Central memory CD8-positive, alpha-beta T cell (primary cell): ENCODE measurements around the gene ELAVL2.

Experiments
- ATAC-seq: fragments of 150-1000 bp; cut with Tn5 transposase; replicated peaks from 2 replicates; pipeline ENCODE4 v1.10.0; 2022; ENCODE audit warnings: mild to moderate bottlenecking, moderate FRiP score, moderate number of reproducible peaks; ENCODE audit not compliant: poor library complexity, severe bottlenecking; ENCODE audit errors: extremely low read depth
- DNase-seq, 2 donors: peaks; one replicate each; pipeline ENCODE4 v3.0.0; 2021; ENCODE audit warnings: low spot score in 2 of 2
- H3K27ac Mint-ChIP-seq: one replicate; pipeline ENCODE4 v1.8.0; 2022; ENCODE audit warnings: low read depth, mild to moderate bottlenecking, moderate library complexity, mixed read lengths
- H3K27me3 Mint-ChIP-seq: one replicate; pipeline ENCODE4 v1.8.0; 2022; ENCODE audit warnings: mixed read lengths
- H3K36me3 Mint-ChIP-seq: one replicate; pipeline ENCODE4 v1.8.0; 2022; ENCODE audit warnings: mild to moderate bottlenecking, moderate library complexity, mixed read lengths; ENCODE audit not compliant: insufficient read depth
- H3K4me1 Mint-ChIP-seq: one replicate; pipeline ENCODE4 v1.8.0; 2022; ENCODE audit warnings: mixed read lengths
- H3K4me3 Mint-ChIP-seq: one replicate; pipeline ENCODE4 v1.8.0; 2022; ENCODE audit warnings: mild to moderate bottlenecking, moderate library complexity, mixed read lengths
- H3K9me3 Mint-ChIP-seq: one replicate; pipeline ENCODE4 v1.8.0; 2022; ENCODE audit warnings: mixed read lengths

The ELAVL2 gene

DNA sequence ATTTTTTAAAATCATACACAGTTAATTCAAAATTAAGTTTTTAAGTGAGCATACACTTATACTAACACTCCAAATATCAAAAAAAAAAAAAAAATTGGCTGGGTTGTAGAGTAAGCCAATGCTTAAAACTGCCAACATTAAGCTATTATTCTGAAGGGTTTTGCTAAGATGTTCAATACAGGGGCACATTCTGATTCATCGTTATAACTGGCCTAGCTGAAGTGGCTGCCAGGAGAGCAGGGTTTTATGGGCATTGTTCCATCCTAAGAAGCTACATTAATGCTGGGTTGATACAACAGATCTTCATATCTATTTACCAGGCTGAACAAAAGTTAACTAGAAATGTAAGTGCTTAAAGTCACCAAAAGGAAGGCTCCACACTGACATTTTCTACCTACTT, 13.4 kb downstream of the ELAVL2 start:
- Mint-ChIP-seq H3K9me3 (peaks cover 12% of the 10 kb centered on the region), H3K27ac (no peak overlapping the region), H3K4me1 (no peaks in the 10 kb centered on the region), H3K4me3 (no peak overlapping the region), H3K27me3 (no peaks in the 10 kb centered on the region), H3K36me3 (no peaks in the 10 kb centered on the region)
- ATAC-seq (no peak), DNase-seq (no peak)

DNA sequence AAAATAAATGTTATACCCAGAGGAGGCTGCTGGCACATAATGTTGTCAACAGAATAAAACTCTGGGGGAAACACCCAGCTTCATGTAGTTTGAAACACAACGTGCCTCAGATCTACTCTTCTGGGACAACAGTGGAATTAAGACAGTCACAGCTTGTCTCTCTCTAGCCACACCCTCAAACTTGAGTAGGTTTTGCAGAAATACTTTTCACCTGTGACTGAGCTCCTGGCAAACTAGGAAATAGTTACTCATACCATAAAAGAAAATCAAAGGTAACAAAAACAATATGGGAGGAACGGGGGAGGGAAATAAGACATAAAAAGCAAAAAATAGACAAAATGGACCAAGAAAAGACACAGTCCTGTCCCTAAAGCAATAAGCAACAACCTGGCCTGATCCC, 14.4 kb downstream of the ELAVL2 start:
- no peak for DNase-seq
- H3K4me3 Mint-ChIP-seq = no peak overlapping the region
- no peak for ATAC-seq
- no peak overlapping the region for H3K27ac Mint-ChIP-seq
- H3K27me3 Mint-ChIP-seq = no peaks in the 10 kb centered on the region
- peaks cover 12% of the 10 kb centered on the region for H3K9me3 Mint-ChIP-seq
- no peaks in the 10 kb centered on the region for H3K36me3 Mint-ChIP-seq
- no peaks in the 10 kb centered on the region for H3K4me1 Mint-ChIP-seq

DNA sequence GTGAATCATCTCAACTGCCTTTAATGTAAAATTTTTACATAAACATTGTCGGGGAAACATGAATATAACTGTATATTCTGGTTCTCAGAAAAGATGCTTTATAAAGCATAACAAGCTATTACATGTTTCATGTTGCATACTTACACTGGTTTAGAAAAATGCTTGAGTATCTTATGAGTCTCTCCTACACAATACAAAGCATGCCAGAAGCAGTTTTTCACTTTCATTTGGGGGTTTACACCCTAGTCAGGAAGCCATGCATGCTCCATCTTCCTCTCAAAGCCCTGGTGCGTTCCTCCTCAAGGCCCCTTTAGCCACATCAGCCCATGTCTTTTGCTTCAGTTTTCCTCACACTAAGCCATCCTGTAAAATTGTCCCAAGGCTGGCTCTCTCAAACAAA, 22.8 kb downstream of the ELAVL2 start:
- no peak for ATAC-seq
- no peak for DNase-seq
- H3K27me3 Mint-ChIP-seq = no peaks in the 10 kb centered on the region
- no peak overlapping the region for H3K4me3 Mint-ChIP-seq
- no peaks in the 10 kb centered on the region for H3K36me3 Mint-ChIP-seq
- no peaks in the 10 kb centered on the region for H3K4me1 Mint-ChIP-seq
- H3K9me3 Mint-ChIP-seq = peaks cover 12% of the 10 kb centered on the region
- H3K27ac Mint-ChIP-seq = no peak overlapping the region

DNA sequence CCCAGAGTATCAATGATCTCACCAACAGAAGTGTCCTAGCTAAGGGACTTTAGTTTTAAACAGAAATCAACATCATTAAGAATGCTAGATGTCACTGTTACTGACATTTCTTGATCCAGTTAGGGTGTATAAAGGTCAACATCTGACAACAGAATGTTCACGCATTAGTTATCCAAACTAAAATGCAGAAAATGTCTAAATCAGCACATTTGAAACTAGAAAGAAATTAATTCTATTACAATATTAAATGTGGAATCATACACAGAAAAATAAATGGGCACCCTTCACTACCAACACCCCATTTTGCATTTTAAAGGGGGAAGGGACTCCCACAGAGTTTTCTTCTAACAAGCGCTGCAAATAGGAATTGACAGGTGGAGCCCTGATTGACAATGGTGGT, 24.5 kb downstream of the ELAVL2 start:
- ATAC-seq = no peak
- Mint-ChIP-seq H3K27me3 (no peaks in the 10 kb centered on the region), H3K9me3 (peaks cover 16% of the 10 kb centered on the region), H3K4me1 (no peaks in the 10 kb centered on the region), H3K36me3 (no peaks in the 10 kb centered on the region), H3K4me3 (no peak overlapping the region), H3K27ac (no peak overlapping the region)
- DNase-seq = no peak

DNA sequence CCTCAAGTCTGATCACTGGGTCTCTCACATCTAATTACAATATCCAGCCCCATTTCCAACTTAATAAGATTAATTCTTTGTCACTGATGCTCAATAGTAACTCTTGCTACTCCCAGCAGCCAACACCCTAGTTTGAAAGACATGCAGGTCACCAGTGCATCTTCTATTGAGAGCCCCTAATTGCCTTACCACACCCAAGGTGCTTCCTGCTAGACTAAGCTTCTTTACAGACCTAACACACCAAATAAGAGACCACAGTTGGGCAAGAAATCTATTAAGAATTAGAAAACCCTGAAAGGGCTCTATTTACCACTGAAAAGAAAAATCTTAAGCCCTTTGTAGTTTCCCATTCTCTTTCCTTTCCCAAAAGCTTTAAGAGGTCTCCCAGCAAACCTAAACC, 26.5 kb downstream of the ELAVL2 start:
- H3K36me3 Mint-ChIP-seq = no peaks in the 10 kb centered on the region
- no peak for ATAC-seq
- H3K27ac Mint-ChIP-seq = no peak overlapping the region
- H3K9me3 Mint-ChIP-seq = peaks cover 16% of the 10 kb centered on the region
- DNase-seq = no peak
- no peak overlapping the region for H3K4me3 Mint-ChIP-seq
- no peaks in the 10 kb centered on the region for H3K27me3 Mint-ChIP-seq
- H3K4me1 Mint-ChIP-seq = no peaks in the 10 kb centered on the region

DNA sequence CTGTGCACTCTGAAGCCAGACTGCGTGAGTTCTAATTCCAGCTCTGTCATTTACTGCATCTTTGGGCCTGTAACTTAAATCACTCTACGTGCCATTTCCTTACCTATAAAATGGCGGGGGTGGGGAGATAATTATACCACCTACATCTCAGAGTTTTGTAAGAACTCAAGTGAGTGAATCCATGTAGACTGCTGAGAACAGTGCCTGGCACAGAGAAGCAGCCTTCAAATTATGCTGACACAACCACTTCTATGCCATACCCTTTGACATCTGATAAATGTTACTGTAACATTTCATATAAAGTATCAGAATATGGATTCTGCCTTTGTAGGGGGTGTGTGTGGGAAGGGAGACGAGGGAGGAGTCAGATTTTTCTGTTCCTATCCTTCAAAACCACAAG, 27.7 kb downstream of the ELAVL2 start:
- no peaks in the 10 kb centered on the region for H3K4me1 Mint-ChIP-seq
- no peak overlapping the region for H3K27ac Mint-ChIP-seq
- H3K9me3 Mint-ChIP-seq = peaks cover 10% of the 10 kb centered on the region
- no peaks in the 10 kb centered on the region for H3K27me3 Mint-ChIP-seq
- no peaks in the 10 kb centered on the region for H3K36me3 Mint-ChIP-seq
- H3K4me3 Mint-ChIP-seq = no peak overlapping the region
- no peak for ATAC-seq
- DNase-seq = no peak

DNA sequence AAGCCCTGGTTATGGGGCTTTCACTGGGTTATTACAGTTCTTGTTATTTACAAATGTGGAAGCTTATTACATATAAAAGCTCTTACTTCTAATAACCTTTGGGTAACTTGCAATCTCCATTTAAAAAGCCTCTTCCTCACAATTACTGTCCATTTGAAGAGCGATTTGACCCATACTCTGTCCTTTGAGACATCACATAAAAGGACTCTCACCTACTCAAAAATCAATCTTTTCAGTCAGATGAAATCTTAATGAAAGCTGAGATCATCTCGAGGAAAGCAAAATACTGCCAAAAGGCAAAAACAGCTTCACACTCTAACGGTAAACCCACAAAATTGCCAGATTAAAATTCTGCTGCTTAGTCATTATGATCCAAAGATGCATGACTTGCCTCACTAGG, 29.8 kb downstream of the ELAVL2 start:
- no peaks in the 10 kb centered on the region for H3K36me3 Mint-ChIP-seq
- peaks cover 6% of the 10 kb centered on the region for H3K9me3 Mint-ChIP-seq
- ATAC-seq (no peak), DNase-seq (no peak)
- H3K27ac Mint-ChIP-seq = no peak overlapping the region
- H3K27me3 Mint-ChIP-seq = no peaks in the 10 kb centered on the region
- H3K4me1 Mint-ChIP-seq = no peaks in the 10 kb centered on the region
- no peak overlapping the region for H3K4me3 Mint-ChIP-seq

DNA sequence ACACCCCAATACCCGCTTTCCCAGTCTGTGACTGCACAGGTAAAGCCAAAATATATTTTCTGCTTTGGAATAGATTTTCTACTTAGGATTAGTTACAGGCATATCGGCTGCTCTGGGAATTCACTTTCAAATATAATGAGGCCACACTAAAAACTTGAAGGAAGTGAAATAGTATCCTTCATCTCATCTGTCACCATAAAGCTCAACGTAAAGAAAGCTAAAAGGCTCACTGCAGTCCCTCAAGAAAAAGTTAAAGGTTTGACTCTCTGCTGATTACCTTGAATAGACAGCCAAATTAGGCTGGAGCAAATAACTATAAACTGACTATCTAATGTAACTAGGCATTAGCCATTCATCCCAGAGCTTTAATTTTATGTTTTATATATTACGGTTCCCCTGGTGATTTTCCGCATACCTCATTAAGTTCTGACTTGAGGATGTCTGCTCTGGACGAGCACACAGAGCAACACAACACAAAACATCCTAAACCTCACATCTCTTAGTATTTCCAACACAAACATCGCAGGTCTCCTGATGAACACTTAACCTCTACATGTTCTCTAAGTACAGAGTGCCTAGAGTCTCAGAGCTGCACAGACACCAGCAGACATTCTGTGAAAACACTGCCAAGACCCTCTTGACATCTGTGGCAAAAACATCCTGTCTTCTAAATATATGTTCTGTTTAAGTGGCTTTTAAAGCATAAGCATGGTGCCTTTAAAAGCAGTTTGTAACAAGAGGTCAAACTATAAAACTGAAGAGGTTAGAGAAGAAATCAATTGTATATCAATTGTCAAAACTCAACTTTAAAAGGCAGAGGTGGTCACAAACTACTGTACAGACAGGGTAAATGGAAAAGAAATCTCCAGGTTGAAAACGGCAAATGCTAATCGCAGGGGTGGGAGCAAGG, 35.4 kb downstream of the ELAVL2 start:
- H3K4me1 Mint-ChIP-seq = no peaks in the 10 kb centered on the region
- no peaks in the 10 kb centered on the region for H3K9me3 Mint-ChIP-seq
- H3K4me3 Mint-ChIP-seq = no peak overlapping the region
- ATAC-seq (no peak), DNase-seq (no peak)
- no peaks in the 10 kb centered on the region for H3K27me3 Mint-ChIP-seq
- H3K36me3 Mint-ChIP-seq = no peaks in the 10 kb centered on the region
- H3K27ac Mint-ChIP-seq = no peak overlapping the region

DNA sequence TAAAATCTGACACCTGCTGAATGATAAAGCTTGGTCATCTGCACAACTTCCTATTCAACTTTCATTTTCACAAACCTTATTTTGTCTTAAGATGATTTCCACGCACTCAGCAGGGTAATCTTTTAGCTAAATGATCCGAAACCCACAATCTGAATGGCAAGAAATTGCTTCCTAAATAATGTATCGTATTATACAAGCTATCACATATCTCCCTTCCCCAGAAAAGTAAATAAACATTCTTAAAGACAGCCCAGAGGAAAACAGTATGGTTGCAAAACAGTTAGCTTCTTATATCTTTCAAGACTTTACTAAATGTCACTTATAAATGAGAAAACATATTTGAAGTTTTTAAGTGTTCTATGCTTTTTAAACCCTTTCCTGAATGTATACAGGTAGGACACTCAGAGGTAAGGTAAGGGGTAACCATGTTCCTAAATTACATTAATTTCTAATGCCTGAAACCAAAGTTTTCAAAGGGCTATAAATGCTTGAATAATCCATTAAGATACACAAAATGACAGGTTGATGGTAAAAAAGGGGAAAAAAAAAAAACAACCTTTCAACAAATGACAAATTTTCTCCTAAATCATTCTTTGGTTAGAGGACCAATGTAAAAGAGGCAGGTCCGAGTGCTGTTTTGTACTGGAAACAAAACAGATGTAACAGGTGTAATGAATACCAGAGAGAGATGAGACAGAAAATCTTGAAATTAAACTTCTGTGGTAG, 36.3 kb downstream of the ELAVL2 start:
- DNase-seq (no peak), ATAC-seq (no peak)
- H3K36me3 Mint-ChIP-seq = no peaks in the 10 kb centered on the region
- no peaks in the 10 kb centered on the region for H3K9me3 Mint-ChIP-seq
- H3K27ac Mint-ChIP-seq = no peak overlapping the region
- no peaks in the 10 kb centered on the region for H3K27me3 Mint-ChIP-seq
- H3K4me3 Mint-ChIP-seq = no peak overlapping the region
- H3K4me1 Mint-ChIP-seq = no peaks in the 10 kb centered on the region

DNA sequence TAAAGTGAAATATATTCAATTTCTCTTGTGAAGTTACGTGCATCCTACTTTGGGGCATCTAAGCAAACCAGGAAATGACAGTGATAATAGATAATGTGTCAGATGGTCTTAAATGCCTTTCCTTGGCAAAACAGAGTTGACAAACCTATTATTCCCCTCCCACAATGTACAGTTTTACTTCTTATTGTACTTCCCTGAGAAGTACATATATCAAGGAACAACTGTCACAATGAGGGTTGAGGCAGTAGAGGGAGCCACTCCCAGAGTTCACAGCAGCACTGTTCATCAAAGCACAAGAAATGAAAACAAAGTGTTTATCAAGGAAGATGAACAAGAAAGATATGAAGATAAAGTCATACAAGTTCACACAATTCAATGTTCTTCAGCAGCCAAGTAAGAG, 41.1 kb downstream of the ELAVL2 start:
- H3K27me3 Mint-ChIP-seq = no peaks in the 10 kb centered on the region
- no peak overlapping the region for H3K27ac Mint-ChIP-seq
- H3K36me3 Mint-ChIP-seq = no peaks in the 10 kb centered on the region
- no peak overlapping the region for H3K4me3 Mint-ChIP-seq
- ATAC-seq (no peak), DNase-seq (no peak)
- peaks cover 5% of the 10 kb centered on the region for H3K9me3 Mint-ChIP-seq
- H3K4me1 Mint-ChIP-seq = no peaks in the 10 kb centered on the region

DNA sequence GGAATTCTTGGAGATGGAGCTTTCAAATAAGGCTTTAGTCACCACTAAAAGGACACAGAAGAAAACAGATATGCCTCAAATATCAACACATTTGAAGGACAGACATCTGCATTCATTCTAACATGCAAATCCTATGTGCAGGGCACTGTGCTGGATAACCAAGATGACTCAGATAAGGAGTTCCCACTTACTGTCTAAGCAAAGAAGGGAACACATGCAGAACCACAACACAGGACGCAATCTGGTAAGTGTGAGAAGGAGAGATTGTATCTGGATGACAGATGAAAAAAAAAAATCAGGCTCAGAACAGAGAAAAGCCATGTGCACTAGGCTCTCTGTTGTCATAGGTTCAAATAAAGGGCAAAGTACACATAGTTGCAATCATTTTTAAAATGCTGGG, 42.5 kb downstream of the ELAVL2 start:
- H3K4me1 Mint-ChIP-seq = no peaks in the 10 kb centered on the region
- H3K36me3 Mint-ChIP-seq = no peaks in the 10 kb centered on the region
- no peak for DNase-seq
- H3K27ac Mint-ChIP-seq = no peak overlapping the region
- no peaks in the 10 kb centered on the region for H3K27me3 Mint-ChIP-seq
- peaks cover 5% of the 10 kb centered on the region for H3K9me3 Mint-ChIP-seq
- no peak overlapping the region for H3K4me3 Mint-ChIP-seq
- ATAC-seq = no peak

DNA sequence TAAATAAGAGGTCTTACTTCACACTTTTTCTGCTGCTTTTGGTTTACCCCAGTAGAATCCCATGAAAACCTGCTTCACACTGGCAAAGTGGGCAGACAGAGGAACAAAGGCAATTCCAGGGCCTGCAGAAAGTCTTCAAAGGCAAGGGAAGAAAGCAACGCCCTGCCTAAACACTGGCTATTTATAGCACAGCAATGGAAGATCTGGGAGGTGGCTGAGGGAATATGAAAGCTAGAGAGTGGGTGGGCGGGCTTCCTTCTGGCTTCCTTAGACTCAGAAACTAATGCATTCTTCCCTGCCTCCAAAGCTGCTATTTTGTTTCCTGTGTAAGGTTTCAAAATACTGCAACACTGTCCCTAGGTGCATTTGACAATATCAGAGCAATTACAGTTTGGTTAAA, 46.8 kb downstream of the ELAVL2 start:
- ATAC-seq = no peak
- H3K36me3 Mint-ChIP-seq = no peaks in the 10 kb centered on the region
- no peak for DNase-seq
- H3K9me3 Mint-ChIP-seq = peaks cover 26% of the 10 kb centered on the region
- H3K4me3 Mint-ChIP-seq = no peak overlapping the region
- no peak overlapping the region for H3K27ac Mint-ChIP-seq
- no peaks in the 10 kb centered on the region for H3K4me1 Mint-ChIP-seq
- H3K27me3 Mint-ChIP-seq = no peaks in the 10 kb centered on the region

DNA sequence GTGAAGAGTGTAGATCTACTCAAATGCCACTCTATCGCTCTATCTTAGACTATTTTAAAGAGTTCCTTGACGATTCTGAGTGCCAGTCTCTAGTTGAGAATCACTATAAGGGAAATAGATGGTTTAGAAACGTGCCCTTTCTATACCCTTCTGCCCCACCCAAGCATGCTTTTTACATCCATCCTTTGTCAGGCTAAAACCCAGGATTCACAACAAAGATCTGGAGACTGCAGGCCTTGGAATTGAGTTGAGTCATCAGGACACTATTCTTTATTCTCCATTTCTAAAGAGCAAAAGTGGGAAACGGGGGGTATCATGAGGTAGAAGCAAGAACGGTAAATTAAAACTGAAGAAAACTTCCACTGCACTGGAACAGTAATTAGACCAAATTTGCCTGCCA, 48.7 kb downstream of the ELAVL2 start:
- Mint-ChIP-seq H3K4me1 (no peaks in the 10 kb centered on the region), H3K36me3 (no peaks in the 10 kb centered on the region), H3K27me3 (no peaks in the 10 kb centered on the region), H3K9me3 (peaks cover 21% of the 10 kb centered on the region), H3K4me3 (no peak overlapping the region), H3K27ac (no peak overlapping the region)
- no peak for ATAC-seq
- no peak for DNase-seq
